NOMO-1 treated with DMSO at 0.1 percent for 48 hours (cell line): ENCODE data around the gene ANKS1A.

ENCODE experiments used
- DNase-seq: peaks from one replicate; lab custom pipeline; 2025; ENCODE audit not compliant: unreplicated experiment; lab: John Stamatoyannopoulos, UW

The ANKS1A gene

DNA sequence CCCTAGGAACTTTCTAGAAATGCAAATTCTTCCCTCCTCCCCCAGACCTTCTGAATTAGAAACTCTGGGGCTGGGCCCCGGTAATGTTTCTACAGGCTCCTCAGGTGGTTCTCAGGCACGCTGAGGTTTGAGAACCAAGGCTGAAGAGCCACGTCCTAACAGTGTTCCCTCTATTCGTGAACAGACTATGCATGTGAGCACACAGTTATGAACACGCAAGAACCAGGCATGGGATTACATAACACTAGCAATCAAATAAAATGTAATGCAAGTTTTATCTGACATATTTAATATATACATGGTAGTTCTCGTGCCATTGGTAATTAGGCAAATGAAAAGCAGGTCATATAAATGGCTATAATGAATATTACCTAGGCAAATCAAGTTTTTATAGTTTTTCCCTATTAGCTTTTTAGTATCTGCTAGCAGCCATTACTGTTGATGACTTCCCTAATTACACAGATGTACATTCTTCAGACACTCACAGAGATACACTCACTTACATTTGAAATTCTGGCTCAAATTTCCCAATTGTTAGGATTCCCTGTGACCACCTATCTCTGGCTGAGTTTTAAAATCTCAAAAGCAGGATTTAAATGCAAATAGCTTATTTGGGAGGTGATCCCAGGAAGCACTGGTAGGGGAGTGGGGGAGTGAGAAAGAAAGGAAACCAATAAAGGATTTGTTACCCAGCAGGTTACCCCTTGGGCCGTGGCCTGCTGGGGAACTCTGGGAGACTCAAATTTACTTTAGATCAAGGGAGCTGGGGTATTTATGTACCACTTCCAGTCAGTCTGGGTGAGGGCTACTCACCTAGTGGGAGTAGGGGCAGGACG, 148.0 kb downstream of the ANKS1A start:
- DNase-seq, result no peak

DNA sequence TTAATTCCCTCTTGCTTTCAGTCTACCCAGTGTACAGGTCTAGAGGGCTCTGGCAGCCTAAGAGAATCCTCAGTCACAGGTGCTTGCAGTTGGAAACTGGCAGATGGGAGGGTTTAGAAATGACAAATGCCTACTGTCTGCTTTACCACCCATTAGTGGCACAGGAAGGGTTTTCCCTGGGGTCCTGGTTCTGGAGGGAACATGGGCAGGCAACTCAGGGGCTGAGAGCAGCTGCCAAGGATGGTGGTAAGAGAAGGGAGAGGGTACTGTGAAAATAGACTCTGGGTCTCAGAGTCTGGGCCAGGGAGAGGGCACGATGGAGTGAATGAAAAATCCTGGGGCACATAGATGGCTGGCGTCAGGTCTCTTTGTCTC, 148.6 kb downstream of the ANKS1A start:
- no peak for DNase-seq

DNA sequence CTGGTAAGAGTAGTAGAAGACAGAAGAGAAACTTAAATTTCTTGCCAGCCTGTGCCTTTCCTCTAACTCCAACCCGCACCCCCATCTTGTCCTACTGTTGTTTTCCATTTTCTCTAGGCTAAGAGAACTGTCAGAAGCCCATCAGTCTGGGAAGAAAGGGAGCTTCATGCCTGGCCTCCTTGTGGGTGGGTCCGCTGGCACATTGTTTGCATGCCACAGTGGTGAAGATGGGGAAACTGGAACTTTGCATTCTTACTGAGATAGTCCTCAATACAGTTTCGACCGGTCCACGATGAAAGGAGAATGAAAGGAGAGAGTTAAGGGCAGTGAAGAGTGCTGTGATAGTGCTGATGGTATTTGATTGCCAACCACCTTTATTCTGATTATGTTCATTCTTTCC, 149.0 kb downstream of the ANKS1A start:
- no peak for DNase-seq

DNA sequence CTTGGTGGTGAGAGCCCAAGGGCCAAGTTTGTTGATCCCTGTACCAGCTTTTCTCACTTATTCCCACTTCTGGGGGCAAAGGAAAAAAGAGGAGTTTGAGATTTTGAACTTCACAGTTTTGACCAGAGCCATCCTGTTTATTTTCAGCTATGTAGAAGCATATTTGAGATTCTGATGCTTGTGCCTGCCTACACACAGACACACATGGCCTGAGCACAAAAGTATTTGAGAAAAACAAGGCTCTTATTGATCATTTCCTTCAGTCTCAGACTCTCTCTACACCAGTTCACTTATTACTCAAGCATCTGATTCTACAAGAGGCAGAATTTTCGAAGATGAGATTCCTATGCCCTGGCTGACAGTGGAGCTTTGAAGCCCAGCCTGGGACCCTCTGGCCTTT, 151.3 kb downstream of the ANKS1A start:
- no peak for DNase-seq

DNA sequence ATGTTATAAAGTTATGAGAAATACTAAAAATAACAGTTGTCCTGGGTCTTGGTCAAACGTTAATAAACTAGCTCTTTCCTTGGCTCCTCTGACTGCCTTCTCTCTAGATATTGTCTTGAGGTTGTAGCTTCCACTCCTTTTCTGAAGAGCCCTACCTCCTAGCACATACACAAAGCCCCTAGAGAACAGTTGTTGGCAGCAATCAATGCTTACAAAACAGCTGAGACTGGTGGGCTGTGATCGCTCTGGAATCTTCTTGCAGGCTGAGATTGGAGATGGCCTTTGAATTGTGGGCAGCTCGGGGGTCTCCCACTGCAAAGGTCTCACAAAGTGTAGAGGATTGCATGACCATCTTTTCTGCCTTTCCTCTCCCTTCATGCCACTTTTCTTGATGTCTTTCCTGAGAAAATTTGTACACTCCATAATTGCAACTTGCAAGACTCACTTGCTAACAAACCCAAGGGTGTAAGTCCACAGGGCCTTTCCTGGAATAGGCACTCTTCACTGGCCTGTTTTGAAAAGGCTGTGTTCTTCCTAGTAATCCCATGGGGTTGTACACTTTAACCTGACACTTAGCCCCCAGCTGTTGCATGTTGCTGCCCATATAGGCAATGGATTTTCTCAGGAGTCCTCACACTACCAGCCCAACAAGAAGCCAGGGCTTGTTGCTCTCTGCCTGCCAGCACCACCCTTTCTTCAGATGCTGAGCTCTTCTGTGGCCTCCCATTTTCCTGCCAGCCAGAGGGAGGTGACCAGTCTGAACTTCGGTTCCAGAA, 152.2 kb downstream of the ANKS1A start:
- DNase-seq, result no peak

DNA sequence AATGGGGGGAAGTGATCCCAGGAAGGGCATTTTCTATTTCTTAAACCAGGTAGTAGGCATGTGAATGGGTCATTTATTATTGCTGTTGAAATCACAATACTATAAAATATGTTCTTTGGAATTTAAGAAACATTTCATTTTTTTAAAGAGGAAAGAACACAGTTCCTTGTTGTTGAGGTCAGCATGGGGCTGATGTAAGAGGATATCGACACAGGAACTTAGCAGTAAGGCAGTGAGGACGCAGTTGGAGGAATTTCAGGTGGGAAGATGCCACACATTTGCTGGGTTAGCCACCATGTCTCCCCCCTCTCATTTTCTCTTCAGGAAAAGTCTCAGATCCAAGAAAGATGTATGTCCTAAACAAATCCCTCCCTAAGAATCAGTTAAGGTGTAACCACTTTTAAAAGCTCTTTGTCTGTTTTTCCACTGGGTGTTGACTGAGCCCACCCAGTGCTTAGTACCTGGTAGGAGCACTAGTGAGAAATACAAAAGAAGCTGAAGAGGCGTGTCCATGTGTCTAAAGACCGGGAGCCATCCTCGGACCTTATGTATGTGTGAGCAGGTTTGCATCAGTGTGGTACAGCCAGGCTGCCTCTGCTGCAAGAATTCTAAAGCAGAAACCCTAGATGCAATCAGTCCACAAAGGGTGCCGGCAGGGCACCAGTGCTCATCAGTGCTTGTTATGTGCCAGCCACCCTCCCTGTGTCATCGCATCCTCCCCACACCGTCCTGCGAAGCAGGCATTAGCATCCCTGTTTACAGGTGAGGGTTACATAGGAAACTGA, 153.2 kb downstream of the ANKS1A start:
- DNase-seq, result peak; percentile 12

DNA sequence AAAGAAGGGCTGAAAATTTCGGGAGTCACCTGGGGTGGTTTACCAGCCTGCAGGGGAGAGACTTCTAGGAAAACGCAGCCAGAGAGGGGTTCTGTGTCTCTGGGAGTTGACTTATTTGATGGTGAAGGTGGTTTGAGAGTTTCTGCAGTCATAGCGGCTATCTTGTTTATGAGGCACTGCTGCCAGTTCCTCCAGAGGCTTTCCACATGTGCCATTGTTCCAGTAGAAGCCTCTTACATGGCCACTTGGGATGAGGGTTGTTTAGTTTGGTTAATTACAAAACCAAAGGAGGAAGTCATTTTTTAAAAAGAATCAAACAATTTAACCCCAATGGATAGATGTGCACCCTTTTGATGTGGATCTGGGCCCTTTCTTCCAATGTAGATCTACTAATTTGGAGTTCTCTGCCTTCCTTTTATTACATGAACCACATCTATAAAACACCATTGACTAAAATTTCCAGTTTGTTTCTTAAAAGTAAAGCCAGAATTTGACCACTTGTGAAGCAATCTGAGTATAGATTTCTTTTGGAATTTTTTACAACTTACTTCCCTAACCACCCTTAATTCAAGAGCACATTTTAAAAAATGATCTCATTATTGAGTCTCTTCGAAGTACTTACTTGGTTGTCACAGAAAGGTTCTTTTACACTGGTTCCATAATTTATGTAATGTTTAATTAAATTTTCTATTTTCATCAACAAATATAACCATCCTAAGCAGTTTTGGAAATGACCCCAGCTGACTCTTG, 154.5 kb downstream of the ANKS1A start:
- no peak for DNase-seq

DNA sequence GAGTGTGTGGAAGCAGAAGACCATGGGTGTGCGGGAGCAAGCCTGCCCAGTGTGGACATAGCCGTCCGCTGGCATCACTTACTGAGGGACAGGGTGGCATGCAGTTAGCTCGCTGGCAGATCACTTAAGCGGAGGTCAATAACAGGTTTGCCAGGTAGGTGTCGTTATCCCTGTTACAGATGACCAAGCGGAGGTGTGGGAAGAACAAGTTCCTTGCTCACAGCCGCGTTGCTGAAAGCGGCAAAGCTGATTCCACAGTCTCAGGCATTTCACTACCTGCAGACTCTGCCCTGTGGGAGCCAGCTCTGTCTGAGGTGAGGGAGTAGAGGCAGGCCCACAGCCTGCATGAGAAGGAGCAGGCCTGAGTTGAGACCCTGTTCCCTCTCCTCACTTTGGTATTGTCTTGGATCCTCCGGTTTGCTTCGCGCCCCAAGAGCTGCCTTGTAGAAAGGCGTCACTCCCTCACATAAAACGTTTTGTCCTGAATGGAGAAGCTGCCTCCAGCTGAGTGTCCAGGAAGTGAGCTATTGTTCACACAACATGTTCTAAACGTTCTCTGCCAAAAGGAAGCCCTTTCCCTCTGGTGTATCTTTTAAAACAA, 155.2 kb downstream of the ANKS1A start:
- DNase-seq, result no peak

DNA sequence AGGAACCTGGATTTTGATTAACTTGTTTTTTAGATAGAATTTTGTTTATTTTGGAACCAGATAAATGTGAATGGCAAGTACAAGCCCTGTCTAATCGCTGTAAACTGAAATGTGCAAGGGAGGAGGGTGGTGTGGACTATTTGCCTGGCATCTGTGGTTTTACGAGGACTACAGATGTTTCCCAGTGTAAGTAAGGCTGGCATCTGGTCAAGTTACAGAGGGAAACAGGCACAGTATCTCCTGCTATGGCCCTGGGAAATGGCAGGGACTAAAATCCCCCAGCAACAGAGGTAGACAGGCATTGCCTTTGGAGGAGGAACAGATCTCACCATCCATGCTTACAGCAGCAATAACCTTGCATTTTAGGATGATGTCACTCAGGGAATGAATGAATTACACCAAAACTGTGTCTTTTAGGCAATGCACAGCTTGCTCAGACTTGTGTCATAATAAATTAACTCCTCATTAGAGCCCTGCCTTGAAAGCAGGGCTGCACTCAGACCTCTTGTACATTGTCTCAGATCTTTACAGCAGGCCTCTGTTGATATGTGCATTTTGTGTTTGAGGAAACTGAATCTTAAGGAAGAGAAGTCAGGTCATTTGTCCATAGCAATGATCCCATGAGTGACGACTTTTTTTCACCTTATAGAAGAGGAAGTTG, 155.8 kb downstream of the ANKS1A start:
- peak; percentile 68 for DNase-seq

DNA sequence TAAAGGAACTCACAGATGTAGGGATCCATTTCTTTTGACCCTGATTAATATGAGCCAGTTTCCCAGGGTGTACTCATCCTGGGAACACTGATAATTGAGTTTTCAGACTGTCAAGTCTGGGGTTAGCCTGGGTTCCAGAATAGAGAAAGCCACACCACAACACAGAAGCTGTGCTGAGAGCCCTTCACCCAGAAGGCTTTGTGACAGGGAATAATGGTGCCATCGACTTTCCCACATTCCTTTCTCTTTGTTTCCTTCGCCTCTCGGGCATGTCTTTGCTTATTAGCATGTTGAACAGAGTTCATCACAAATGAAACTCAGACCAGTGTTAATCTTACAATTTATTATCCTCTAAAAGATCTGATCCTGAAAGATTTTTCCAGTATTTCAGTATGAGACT, 157.0 kb downstream of the ANKS1A start:
- DNase-seq, result no peak

DNA sequence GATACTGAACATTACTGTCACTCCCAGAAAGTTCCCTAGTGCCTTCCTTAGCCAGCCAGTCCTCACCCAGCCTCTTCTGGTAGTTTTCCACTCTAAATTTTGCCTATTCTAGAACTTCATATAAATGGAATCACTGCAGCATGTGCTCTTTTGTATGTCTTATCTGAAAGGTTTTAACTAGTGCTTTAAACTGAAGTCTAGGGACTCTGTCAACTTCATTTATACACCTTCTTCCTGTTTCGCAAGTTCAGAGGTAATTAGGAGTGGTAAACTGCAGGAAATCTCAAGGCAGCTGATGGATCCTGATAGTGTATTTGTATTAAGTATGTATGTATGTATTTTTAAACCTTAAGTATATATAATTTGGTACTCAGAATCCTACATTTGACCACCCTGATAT, 157.8 kb downstream of the ANKS1A start:
- DNase-seq, result peak; percentile 65

DNA sequence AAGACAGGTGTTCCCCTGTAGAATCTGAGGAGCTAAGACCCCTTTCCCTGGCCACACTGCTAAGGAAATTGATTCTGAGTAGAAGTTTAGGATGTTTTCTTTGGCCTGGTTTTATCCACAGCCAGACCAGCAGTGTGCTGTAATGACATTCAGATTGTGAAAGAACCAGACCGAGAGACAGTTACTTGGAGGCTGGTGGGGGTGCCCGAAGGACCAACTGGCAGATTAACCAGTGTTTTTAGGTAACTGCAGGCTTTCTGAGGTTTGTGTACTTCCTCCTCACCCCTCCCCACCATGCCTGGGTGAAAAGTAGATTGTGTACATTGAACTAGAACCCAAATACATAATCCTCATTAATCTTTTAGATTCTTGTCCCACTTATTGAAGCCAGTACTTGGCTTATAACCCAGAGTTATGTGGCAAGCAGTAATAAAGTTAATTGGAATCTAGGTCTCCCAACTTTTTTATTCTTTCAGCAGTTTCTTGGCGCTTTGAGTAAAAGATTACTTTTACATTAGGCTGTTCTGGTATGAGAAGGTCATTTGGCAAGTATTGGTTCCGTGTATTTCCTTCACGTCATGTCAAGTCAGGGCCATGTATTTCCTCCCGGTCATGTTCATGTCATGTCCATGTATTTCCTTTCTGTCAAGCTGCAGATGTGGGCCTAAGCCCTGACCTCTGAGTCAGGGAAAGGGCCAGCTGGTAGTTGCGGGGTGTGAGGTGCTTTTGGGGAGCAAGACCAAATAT, 158.4 kb downstream of the ANKS1A start:
- DNase-seq, result peak; percentile 94

DNA sequence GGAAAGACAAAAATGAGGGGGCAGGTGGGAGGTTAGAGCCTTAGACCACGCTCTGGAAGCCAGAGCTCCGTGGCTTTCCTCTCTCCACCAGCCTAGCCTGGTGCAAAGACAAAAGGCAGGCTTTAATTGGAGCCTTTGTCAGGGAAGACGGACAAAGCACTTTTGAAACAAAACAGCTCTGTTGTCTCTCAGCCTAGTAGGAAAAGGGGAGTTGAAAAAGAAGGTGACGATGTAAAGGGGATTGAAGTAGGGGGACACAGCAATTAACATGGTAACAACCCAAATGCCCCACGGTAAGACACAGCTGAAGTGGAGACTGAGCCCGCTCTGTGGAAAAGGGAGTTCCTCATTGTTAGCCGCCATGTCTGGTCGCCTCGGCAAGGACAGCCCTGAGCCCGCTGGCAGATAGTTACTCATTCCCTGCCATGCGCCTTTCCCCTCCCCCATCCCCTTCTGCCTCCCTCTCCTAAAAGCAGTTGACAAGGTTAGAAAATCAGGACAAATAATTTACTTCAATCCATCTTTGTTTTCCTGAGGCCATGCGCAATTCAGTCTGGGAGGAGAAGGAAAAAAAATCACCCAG, 159.1 kb downstream of the ANKS1A start:
- no peak for DNase-seq

DNA sequence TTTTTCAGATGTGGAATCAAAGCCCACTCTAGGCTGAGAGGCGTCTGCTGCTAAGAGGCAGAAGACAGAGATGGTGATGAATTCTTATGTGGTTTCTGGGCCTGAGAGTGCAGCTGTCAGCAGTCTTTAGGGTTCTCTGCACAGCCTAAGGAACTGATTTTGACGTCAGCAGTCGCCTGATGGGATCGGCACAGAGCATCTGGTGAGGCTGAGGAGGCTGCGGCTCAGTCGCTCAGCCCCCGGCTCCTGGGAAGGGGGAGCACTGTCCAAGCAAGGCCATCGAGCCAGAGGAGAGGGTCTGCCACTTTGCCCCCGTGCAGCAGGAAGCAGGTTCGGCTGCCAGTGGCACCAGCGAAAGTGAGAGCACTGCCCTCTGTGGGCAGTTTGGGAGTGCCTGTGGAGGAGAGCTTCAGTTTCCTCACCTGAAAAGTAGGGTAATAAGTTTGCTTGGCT, 159.6 kb downstream of the ANKS1A start:
- DNase-seq, result no peak

DNA sequence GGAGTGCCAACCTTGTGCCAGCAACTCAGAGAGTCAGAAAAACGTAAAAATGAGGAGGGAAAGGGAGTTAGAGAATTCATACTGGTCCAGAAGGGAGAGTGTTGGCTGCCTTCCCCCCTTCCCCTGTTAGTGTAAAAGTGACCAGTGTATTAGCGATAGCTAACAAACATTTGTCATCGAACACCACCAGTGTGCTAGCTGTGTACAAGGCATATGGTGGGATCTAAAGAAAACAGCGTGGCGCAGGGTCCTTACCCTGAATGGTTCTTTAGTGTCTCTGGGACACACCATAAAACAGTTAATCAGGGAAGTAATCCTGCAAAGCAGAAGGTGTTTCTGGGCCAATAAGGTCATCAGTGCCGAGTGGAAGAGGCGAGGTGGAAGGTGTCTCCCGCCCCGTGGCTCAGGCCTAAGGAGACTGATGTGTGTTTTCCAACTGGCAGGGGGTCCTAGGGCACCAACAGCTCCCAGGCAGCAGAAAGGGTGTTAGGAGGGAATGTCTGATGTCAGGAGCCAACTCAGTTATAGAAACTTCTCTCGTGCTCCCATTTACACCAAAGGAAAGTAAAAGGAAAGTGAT, 160.2 kb downstream of the ANKS1A start:
- DNase-seq, result no peak

DNA sequence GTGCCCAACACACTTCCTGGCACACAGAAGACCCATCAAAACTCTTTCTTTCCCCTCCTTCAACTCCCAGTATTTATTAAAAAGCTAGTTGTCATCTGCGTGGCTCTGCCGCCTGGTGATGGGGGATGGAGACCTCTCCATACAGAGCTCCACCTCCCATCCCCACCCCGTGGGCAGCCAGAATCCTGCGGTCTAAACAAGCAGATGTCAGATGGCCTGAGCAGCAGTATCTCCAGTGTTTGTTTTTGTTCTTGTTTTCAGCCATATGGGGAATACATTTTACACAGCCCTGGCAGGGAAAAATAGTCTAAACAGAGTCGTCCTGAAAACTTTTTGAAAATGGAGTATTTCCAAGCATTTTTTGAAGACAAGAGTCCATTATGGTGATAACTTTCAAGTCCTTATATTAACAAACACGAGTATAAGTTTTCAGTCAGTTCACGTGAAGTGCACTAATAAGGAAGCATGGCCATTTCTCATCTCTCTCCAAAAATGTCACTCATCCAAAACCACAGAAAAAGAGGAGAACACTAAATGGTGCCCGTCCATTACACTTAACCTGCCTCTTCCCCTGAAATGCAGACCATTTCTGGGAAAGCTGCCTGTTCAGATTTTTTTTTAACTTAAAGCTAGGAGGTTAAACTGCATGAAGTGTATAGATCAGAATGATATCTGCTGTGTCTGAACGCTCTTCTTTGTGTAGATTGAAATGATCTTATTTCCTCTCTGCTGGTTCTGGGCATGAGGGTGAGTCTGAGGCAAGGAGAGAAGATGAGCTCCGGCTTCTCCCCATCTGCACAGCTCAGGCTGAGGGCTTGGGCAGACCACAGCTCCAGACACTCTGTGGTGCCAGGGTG, 161.1 kb downstream of the ANKS1A start:
- no peak for DNase-seq

DNA sequence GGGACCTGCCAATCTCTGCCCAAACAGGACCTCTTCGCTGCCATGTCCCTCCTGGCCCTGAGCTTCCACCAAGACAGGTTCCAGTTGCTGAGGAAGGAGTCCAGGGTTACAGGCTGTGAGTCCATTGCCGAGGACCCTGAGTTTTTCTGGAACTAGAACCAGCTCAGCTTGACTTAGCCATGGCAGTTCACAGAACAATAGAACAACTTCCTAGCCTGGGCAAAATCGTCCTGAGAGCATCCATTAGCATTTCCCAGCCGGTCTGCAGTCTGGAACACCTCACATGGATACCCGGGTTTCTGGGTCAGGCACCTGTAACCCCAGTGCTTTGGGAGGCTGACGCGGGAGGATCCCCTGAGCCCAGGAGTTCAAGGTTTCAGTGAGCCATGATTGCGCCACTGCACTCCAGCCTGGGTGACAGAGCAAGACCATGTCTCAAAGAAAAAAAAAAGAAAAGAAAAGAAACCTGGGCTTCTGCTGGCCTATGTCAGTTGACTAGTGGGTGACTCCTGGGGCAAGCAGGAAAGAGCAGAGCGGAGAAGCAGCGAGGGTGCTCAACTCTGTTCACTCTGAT, 161.8 kb downstream of the ANKS1A start:
- DNase-seq, result no peak
